B cell (primary cell): ENCODE results near the gene FBXO10.

ENCODE experiments used
- EZH2 ChIP-seq: IDR thresholded peaks from 2 replicates; pipeline ENCODE4 v1.6.1; 2012; ENCODE audit warnings: borderline replicate concordance, low read depth, mild to moderate bottlenecking, moderate library complexity, low read length; ENCODE audit not compliant: insufficient read depth, poor library complexity, severe bottlenecking
- TF ChIP-seq, protein P1 (sequence below): fragments of 200-600 bp; IDR thresholded peaks from one replicate; pipeline ENCODE4 v1.8.0; 2022; ENCODE audit warnings: antibody characterized with exemption, mild to moderate bottlenecking

DNA sequence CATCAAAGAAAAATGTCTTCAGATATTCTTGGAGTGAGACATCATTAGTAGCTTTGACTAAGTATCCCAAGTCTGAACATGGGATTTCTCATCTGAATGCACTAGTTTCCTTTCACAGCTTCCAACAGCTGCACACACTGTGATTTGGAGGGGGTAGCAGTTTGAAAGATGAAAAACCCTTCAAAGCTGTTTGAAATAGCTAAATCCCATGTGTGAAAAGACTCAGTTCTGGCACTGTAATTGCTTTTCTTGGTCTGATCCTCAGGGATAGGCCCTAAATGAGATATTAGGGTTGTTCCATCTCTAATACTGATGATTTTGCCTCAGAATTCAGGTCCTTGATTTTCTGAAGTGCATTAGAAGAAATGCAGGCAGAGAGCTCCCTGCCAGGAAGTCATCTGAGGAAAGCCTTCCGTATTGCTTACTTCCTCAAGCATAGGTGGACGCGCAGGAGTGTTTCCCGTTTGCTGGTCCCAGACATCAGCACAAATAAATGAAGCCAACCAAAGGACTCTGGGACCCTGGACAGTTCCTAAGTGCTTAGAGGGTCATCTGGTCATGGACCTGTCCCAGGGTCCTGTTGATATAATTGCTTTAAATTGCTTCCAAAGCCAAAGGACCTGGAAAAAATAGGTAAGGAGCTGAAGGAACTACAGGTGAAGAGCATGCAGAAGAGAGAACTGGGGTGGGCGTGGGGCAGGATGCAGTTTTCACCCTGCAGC lies 49.0 kb upstream of the FBXO10 start:
- no peak for TF ChIP-seq EZH2
- TF ChIP-seq, protein P1, sequence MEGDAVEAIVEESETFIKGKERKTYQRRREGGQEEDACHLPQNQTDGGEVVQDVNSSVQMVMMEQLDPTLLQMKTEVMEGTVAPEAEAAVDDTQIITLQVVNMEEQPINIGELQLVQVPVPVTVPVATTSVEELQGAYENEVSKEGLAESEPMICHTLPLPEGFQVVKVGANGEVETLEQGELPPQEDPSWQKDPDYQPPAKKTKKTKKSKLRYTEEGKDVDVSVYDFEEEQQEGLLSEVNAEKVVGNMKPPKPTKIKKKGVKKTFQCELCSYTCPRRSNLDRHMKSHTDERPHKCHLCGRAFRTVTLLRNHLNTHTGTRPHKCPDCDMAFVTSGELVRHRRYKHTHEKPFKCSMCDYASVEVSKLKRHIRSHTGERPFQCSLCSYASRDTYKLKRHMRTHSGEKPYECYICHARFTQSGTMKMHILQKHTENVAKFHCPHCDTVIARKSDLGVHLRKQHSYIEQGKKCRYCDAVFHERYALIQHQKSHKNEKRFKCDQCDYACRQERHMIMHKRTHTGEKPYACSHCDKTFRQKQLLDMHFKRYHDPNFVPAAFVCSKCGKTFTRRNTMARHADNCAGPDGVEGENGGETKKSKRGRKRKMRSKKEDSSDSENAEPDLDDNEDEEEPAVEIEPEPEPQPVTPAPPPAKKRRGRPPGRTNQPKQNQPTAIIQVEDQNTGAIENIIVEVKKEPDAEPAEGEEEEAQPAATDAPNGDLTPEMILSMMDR, result no peak
